Fibroblast of mammary gland (primary cell): ENCODE data around the gene TMEM109.
A peak's percentile ranks its signal among the peaks of the same experiment; 100 is the strongest.

ENCODE experiments used
- DNase-seq: peaks from one replicate; pipeline ENCODE4 v3.0.0-alpha.2; 2010; ENCODE audit warnings: low read depth
- H3K4me3 ChIP-seq: 2 replicates; pipeline ENCODE4 v1.5.1; 2011; ENCODE audit warnings: low read depth, mild to moderate bottlenecking, low read length, moderate library complexity; ENCODE audit not compliant: control insufficient read depth
- TF ChIP-seq, protein P1 (sequence below): conservative IDR thresholded peaks from 2 replicates; pipeline ENCODE4 v1.5.1; 2011; ENCODE audit warnings: low read depth, low read length, inconsistent platforms; ENCODE audit not compliant: control insufficient read depth, insufficient read depth

TMEM109 gene

GRCh38 chr11:60913793-60914632 lies at the start of gene TMEM109:
TMEM109 (plus strand) TSS chr11:60914158; CDS start chr11:60919694, 5,536 bp downstream.
- TF ChIP-seq, protein P1, sequence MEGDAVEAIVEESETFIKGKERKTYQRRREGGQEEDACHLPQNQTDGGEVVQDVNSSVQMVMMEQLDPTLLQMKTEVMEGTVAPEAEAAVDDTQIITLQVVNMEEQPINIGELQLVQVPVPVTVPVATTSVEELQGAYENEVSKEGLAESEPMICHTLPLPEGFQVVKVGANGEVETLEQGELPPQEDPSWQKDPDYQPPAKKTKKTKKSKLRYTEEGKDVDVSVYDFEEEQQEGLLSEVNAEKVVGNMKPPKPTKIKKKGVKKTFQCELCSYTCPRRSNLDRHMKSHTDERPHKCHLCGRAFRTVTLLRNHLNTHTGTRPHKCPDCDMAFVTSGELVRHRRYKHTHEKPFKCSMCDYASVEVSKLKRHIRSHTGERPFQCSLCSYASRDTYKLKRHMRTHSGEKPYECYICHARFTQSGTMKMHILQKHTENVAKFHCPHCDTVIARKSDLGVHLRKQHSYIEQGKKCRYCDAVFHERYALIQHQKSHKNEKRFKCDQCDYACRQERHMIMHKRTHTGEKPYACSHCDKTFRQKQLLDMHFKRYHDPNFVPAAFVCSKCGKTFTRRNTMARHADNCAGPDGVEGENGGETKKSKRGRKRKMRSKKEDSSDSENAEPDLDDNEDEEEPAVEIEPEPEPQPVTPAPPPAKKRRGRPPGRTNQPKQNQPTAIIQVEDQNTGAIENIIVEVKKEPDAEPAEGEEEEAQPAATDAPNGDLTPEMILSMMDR = no peak
- H3K4me3 ChIP-seq = peak within 1 kb of the TSS; percentile 81
- peak; percentile 83 for DNase-seq

- H3K4me3 ChIP-seq = no peak overlapping the region
- TF ChIP-seq, protein P1 = no peak
- DNase-seq = no peak
Observed at GRCh38 chr11:60864856-60865513, 49.0 kb upstream of the TMEM109 start.

DNA sequence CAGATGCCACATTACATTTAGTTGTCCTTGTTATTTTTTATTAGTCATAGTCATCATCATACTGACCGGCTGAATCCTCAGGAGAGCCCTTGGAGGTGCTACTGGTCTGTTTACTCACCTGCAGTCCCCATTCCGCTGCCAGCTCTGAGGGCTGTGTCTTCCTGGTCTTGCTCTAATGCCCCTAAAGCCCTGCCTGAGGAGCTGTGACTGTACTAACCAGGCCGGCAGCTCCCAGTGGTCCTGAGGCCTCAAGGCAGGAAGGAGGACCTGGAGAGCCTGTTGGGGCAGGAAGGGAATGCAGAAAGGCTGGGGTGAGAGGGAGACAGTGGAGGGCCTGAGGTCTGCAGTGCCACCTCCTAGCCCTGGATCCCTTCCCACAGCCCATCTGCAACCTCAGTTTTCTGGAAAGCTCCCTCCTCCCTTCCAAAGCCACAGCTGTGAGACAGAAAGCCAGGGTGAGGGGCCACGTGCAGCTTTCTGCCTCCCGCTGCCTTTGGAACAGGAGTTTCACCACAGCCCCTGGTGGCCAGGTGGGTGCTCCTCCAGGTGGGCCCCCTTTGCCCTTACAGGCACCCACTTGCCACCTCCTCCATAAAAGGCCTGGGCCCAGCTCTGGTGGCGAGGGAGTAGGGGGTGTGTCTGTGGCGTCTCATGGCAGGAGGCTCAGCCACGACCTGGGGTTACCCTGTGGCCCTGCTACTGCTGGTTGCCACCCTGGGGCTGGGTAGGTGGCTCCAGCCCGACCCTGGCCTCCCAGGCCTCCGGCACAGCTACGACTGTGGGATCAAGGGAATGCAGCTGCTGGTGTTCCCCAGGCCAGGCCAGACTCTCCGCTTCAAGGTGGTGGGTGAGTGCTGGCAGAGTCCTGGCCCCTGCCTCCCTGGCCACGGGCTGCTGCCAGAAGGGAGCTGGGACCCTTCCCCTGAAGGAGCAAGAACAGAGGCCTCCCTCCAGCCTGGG lies 46.8 kb upstream of the TMEM109 start, which contains the start of gene ZP1:
TSS of gene ZP1 (plus strand) at position 632 of the 960 bp plus-strand sequence. CDS start at position 652, 20 bp downstream.
- TF ChIP-seq, protein P1 = no peak
- DNase-seq = peak; percentile 35

GRCh38 chr11:60867871-60868681 lies 45.9 kb upstream of the TMEM109 start:
- TF ChIP-seq, protein P1 = no peak
- no peak for DNase-seq
- H3K4me3 ChIP-seq = no peak overlapping the region

More for the DNA sequence above, 46.8 kb upstream of the TMEM109 start, which contains the start of gene ZP1:
- H3K4me3 ChIP-seq = no peak within 1 kb of the TSS

DNA sequence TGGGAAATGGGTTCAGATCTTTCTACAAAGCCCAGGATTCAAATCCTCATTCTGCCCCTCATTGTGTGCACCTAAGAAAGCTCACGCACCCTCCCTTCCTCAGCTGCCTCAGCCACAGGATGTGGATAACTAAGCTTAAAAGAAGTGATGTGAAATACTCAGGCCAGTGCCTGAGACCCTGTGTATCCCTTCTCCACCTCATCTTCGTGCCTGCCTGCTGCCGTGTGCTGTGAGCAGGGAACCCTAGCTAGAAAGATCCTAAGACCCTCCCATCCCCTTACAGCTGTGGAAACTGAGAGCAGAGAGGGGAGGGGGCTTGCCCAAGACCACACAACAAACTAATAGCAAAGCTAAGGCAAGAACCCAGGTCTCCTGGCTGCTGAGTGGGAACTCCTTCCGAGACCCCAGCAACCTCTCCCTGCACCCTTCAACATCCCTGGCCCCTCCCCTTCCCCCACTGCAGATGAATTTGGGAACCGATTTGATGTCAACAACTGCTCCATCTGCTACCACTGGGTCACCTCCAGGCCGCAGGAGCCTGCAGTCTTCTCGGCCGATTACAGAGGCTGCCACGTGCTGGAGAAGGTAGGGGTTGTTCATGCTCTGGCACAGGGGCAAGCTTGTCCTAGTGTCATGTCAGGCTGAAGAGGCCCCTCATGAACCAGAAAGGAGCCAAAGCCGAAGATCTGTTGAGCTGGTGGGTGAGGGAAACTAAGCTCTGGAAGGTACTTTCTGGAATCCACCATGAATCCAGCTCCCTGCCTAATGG lies 45.1 kb upstream of the TMEM109 start:
- DNase-seq = no peak
- TF ChIP-seq, protein P1 = no peak

More for the DNA sequence above, 45.1 kb upstream of the TMEM109 start:
- no peak overlapping the region for H3K4me3 ChIP-seq
